ENCODE measurements around the gene TTLL13. TPM values are rescaled to one million over a fixed set of nuclear protein-coding genes. Genes with fewer than 3 reads are reported as not detected.
A peak's percentile ranks its signal among the peaks of the same experiment; 100 is the strongest.

The TTLL13 gene
- total and polyA plus RNA-seq, 8 donors, result 0.13 to 0.81 (median 0.31) TPM; not detected in 2

- no peak for TF ChIP-seq CTCF (IDR thresholded peaks at IDR 0.05)
- DNase-seq (no peak), ATAC-seq (no peak)
- Histone ChIP-seq H3K4me1 (peaks cover 6 to 24% of the 10 kb centered on the region in 2 donors), H3K4me3 (no peak overlapping the region), H3K27ac (no peak overlapping the region), H3K27me3 (no peaks in the 10 kb centered on the region), H3K36me3 (peaks cover 0 to 88% of the 10 kb centered on the region in 2 donors), H3K9me3 (no peaks in the 10 kb centered on the region)
- intact Hi-C loops (cut with DNase I), result no loop called here
Observed at GRCh38 chr15:90227336-90227735, 22.0 kb upstream of the TTLL13 start.

GRCh38 chr15:90227816-90228772 is 21.3 kb upstream of the TTLL13 start:
- Histone ChIP-seq H3K4me3 (no peak overlapping the region), H3K27me3 (no peaks in the 10 kb centered on the region), H3K4me1 (peaks cover 14 to 31% of the 10 kb centered on the region in 2 donors), H3K9me3 (no peaks in the 10 kb centered on the region), H3K36me3 (peaks cover 0 to 81% of the 10 kb centered on the region in 2 donors), H3K27ac (no peak overlapping the region)
- DNase-seq (no peak), ATAC-seq (no peak)
- intact Hi-C loops (cut with DNase I), result no loop called here
- no peak for TF ChIP-seq CTCF (IDR thresholded peaks at IDR 0.05)

GRCh38 chr15:90228960-90229359 is 20.4 kb upstream of the TTLL13 start:
- Histone ChIP-seq H3K27me3 (no peaks in the 10 kb centered on the region), H3K27ac (no peak overlapping the region), H3K36me3 (peaks cover 0 to 72% of the 10 kb centered on the region in 2 donors), H3K4me3 (no peak overlapping the region), H3K9me3 (no peaks in the 10 kb centered on the region), H3K4me1 (peaks cover 14 to 32% of the 10 kb centered on the region in 2 donors)
- intact Hi-C loops (cut with DNase I), result no loop called here
- no peak for ATAC-seq
- TF ChIP-seq CTCF (IDR thresholded peaks at IDR 0.05), result no peak
- DNase-seq, result no peak

- DNase-seq (peak in 1 of 4 donors; percentile 42), ATAC-seq (no peak)
- H3K9me3 ChIP-seq, result no peaks in the 10 kb centered on the region
- no peak for TF ChIP-seq CTCF (IDR thresholded peaks at IDR 0.05)
- H3K4me1 ChIP-seq, result peaks cover 14 to 40% of the 10 kb centered on the region in 2 donors
- H3K36me3 ChIP-seq, result peaks cover 0 to 61% of the 10 kb centered on the region in 2 donors
- peak overlapping the region in 1 of 2 donors; percentile 70 for H3K27ac ChIP-seq
- intact Hi-C loops (cut with DNase I), result no loop called here
- H3K27me3 ChIP-seq, result no peaks in the 10 kb centered on the region
- no peak overlapping the region for H3K4me3 ChIP-seq
Observed at GRCh38 chr15:90230071-90230494, 19.3 kb upstream of the TTLL13 start.

GRCh38 chr15:90230610-90231009 is 18.7 kb upstream of the TTLL13 start:
- intact Hi-C loops (cut with DNase I), result no loop called here
- Histone ChIP-seq H3K27ac (peak overlapping the region; percentile 9 to 70), H3K4me3 (no peak overlapping the region), H3K4me1 (peaks cover 14 to 40% of the 10 kb centered on the region in 2 donors), H3K36me3 (peaks cover 0 to 55% of the 10 kb centered on the region in 2 donors), H3K9me3 (no peaks in the 10 kb centered on the region), H3K27me3 (no peaks in the 10 kb centered on the region)
- no peak for TF ChIP-seq CTCF (IDR thresholded peaks at IDR 0.05)
- DNase-seq (no peak), ATAC-seq (no peak)
